Panc1 (cell line): ENCODE results near the gene CPLX1. TPM values are rescaled to one million over a fixed set of nuclear protein-coding genes. Genes with fewer than 3 reads are reported as not detected.

ENCODE experiments used
- ATAC-seq: fragments of 200-7000 bp; cut with Tn5 transposase; 2 replicates; pipeline ENCODE4 v1.9.1; 2020; ENCODE audit warnings: mild to moderate bottlenecking, moderate library complexity
- BruUV-seq: library from RNA; stranded (reverse); fragments of 400-500 nt; replicated peaks from 2 replicates; lab custom pipeline; 2021; lab: Mats Ljungman, UMichigan
- CTCF ChIA-PET: fragments of 300-600 bp; sonication (Branson Sonifier 250); formaldehyde crosslinking; loops from one replicate; lab custom pipeline; 2022; ENCODE audit warnings: antibody characterized with exemption; lab: Charles Lee
- POLR2A ChIA-PET: fragments of 300-600 bp; sonication (Branson Sonifier 250); formaldehyde crosslinking; loops from one replicate; lab custom pipeline; 2022; ENCODE audit warnings: antibody characterized with exemption; lab: Charles Lee
- DNase-seq: peaks from one replicate; pipeline ENCODE4 v3.0.0-alpha.2; 2010; ENCODE audit warnings: low read depth, low spot score
- H3K27ac ChIP-seq: 2 replicates; pipeline ENCODE4 v1.5.1; 2011; ENCODE audit warnings: mild to moderate bottlenecking, low read length, inconsistent platforms
- H3K27me3 ChIP-seq: fragments of 200-500 bp; sonication (Bioruptor generic); 2 replicates; pipeline ENCODE4 v1.6.0; 2014; ENCODE audit warnings: low read length, inconsistent platforms; ENCODE audit not compliant: control insufficient read depth, insufficient read depth
- H3K36me3 ChIP-seq: fragments of 200-500 bp; sonication (Bioruptor generic); 2 replicates; pipeline ENCODE4 v1.5.1; 2014; ENCODE audit warnings: inconsistent platforms, mild to moderate bottlenecking, low read length, moderate library complexity; ENCODE audit not compliant: control insufficient read depth, insufficient read depth
- H3K4me1 ChIP-seq: 2 replicates; pipeline ENCODE4 v1.5.1; 2011; ENCODE audit warnings: inconsistent platforms, mild to moderate bottlenecking, low read length, moderate library complexity; ENCODE audit not compliant: control insufficient read depth, insufficient read depth
- H3K4me3 ChIP-seq, 2 experiments: 2 replicates each; pipeline ENCODE4 v1.5.1; 2011 to 2012; ENCODE audit warnings: low read depth in 2 of 2, low read length in 2 of 2, mild to moderate bottlenecking in 2 of 2, inconsistent platforms in 1 of 2, moderate library complexity in 1 of 2
- H3K9me3 ChIP-seq: fragments of 200-500 bp; sonication (Bioruptor generic); 2 replicates; pipeline ENCODE4 v1.5.1; 2014; ENCODE audit warnings: low read depth, mild to moderate bottlenecking, inconsistent platforms, low read length, moderate library complexity; ENCODE audit not compliant: control insufficient read depth, insufficient read depth
- POLR2AphosphoS5 ChIP-seq: IDR thresholded peaks from 2 replicates; pipeline ENCODE4 v1.6.1; 2012; ENCODE audit warnings: mild to moderate bottlenecking, low read depth, low read length, moderate library complexity
- SIN3A ChIP-seq: IDR thresholded peaks from 2 replicates; pipeline ENCODE4 v1.6.1; 2012; ENCODE audit warnings: low read depth, mild to moderate bottlenecking, low read length, moderate library complexity, borderline replicate concordance; ENCODE audit not compliant: insufficient read depth
- TCF7L2 ChIP-seq: IDR thresholded peaks from 2 replicates; pipeline ENCODE4 v1.6.1; 2011; ENCODE audit warnings: mild to moderate bottlenecking, low read depth, low read length, inconsistent platforms
- in situ Hi-C: cut with HindIII; loops from 2 replicates; pipeline ENCODE4 v1.10.0; 2016; ENCODE audit warnings: low sequenced_read_pairs, low pct_unique_long_range_greater_than_20kb
- intact Hi-C: fragments of 100-400 bp; cut with micrococcal nuclease; formaldehyde crosslinking; loops from one replicate; pipeline ENCODE4 v1.10.0; 2022; ENCODE audit not compliant: unreplicated experiment
- total RNA-seq: library from RNA; stranded (reverse); gene quantifications from one replicate; pipeline ENCODE4 v1.2.1, GENCODE V29; 2021; ENCODE audit not compliant: unreplicated experiment
- TF ChIP-seq, protein P1 (sequence below): fragments of 450-650 bp; IDR thresholded peaks from 2 replicates; pipeline ENCODE4 v1.5.1; 2017; ENCODE audit warnings: mild to moderate bottlenecking
- TF ChIP-seq, protein P2 (sequence below), 2 experiments: IDR thresholded peaks; 2 replicates each; pipeline ENCODE4 v1.6.1; 2011 to 2012; ENCODE audit warnings: low read depth in 2 of 2, control low read depth in 1 of 2, low read length in 1 of 2, mild to moderate bottlenecking in 1 of 2, moderate library complexity in 1 of 2; ENCODE audit not compliant: insufficient read depth in 1 of 2

CPLX1 gene
- total RNA-seq, 1 experiment from 2014 or later, result 6.7 TPM

DNA sequence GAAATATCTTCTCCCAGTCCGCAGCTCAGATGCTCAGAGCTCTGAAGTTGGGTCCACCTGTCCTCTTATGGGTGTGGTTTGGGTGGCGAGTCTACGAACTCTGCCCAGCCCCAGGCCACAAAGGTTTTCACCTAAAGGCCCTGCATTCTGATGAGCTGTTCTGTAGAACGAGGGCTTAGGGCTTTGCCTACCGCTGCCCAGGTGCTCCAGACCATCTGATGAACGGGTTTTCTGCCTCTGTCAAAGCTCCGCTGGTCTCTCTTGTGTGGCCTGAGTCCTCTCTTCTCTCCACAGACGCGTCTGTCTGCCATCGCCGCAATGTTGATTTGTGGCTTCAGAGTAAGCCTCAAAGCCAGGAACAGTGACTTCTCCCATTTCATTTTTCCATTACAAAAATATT, 28.4 kb upstream of the CPLX1 start:
- DNase-seq, result no peak
- Histone ChIP-seq H3K27ac (no peak overlapping the region), H3K4me3 (no peak overlapping the region), H3K36me3 (no peaks in the 10 kb centered on the region), H3K27me3 (no peaks in the 10 kb centered on the region), H3K9me3 (no peaks in the 10 kb centered on the region), H3K4me1 (no peaks in the 10 kb centered on the region)
- in situ Hi-C loops (no loop called here), intact Hi-C loops (no loop called here)
- ChIA-PET CTCF (no interaction called here), POLR2A (no interaction called here)
- TF ChIP-seq, protein P1, sequence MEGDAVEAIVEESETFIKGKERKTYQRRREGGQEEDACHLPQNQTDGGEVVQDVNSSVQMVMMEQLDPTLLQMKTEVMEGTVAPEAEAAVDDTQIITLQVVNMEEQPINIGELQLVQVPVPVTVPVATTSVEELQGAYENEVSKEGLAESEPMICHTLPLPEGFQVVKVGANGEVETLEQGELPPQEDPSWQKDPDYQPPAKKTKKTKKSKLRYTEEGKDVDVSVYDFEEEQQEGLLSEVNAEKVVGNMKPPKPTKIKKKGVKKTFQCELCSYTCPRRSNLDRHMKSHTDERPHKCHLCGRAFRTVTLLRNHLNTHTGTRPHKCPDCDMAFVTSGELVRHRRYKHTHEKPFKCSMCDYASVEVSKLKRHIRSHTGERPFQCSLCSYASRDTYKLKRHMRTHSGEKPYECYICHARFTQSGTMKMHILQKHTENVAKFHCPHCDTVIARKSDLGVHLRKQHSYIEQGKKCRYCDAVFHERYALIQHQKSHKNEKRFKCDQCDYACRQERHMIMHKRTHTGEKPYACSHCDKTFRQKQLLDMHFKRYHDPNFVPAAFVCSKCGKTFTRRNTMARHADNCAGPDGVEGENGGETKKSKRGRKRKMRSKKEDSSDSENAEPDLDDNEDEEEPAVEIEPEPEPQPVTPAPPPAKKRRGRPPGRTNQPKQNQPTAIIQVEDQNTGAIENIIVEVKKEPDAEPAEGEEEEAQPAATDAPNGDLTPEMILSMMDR, result no peak
- TF ChIP-seq TCF7L2 (no peak), POLR2AphosphoS5 (no peak), SIN3A (no peak)
- TF ChIP-seq, protein P2, sequence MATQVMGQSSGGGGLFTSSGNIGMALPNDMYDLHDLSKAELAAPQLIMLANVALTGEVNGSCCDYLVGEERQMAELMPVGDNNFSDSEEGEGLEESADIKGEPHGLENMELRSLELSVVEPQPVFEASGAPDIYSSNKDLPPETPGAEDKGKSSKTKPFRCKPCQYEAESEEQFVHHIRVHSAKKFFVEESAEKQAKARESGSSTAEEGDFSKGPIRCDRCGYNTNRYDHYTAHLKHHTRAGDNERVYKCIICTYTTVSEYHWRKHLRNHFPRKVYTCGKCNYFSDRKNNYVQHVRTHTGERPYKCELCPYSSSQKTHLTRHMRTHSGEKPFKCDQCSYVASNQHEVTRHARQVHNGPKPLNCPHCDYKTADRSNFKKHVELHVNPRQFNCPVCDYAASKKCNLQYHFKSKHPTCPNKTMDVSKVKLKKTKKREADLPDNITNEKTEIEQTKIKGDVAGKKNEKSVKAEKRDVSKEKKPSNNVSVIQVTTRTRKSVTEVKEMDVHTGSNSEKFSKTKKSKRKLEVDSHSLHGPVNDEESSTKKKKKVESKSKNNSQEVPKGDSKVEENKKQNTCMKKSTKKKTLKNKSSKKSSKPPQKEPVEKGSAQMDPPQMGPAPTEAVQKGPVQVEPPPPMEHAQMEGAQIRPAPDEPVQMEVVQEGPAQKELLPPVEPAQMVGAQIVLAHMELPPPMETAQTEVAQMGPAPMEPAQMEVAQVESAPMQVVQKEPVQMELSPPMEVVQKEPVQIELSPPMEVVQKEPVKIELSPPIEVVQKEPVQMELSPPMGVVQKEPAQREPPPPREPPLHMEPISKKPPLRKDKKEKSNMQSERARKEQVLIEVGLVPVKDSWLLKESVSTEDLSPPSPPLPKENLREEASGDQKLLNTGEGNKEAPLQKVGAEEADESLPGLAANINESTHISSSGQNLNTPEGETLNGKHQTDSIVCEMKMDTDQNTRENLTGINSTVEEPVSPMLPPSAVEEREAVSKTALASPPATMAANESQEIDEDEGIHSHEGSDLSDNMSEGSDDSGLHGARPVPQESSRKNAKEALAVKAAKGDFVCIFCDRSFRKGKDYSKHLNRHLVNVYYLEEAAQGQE (IDR thresholded peaks at IDR 0.05; ENCODE audit: insufficient read depth in 1 of 2, low read depth in 2 of 2, low read length in 1 of 2), result no peak
- no TSS peak for BruUV-seq
- ATAC-seq, result no peak

DNA sequence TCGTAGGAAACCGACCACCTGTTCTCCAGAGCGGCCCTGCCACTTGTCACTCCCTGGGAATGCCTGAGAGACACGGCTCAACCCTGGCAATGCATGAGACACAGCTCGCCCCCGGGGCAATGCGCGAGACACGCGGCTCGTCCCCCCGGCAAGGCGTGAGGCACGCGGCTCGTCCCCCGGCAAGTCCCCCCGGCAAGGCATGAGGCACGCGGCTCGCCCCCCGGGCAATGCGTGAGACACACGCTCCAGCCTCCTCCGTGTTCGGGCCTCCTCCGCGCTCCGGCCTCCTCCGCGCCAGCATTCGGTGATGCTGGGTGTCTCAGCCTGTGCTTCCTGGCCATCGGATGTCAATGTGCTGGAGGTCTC, 27.5 kb upstream of the CPLX1 start:
- H3K9me3 ChIP-seq, result no peaks in the 10 kb centered on the region
- H3K27me3 ChIP-seq, result no peaks in the 10 kb centered on the region
- H3K4me3 ChIP-seq, result no peak overlapping the region
- no peak for DNase-seq
- ChIA-PET CTCF (no interaction called here), POLR2A (no interaction called here)
- H3K27ac ChIP-seq, result no peak overlapping the region
- H3K36me3 ChIP-seq, result no peaks in the 10 kb centered on the region
- H3K4me1 ChIP-seq, result no peaks in the 10 kb centered on the region
- TF ChIP-seq, protein P1, result no peak
- TF ChIP-seq, protein P2 (IDR thresholded peaks at IDR 0.05; ENCODE audit: insufficient read depth in 1 of 2, low read depth in 2 of 2, low read length in 1 of 2), result no peak
- TF ChIP-seq SIN3A (no peak), POLR2AphosphoS5 (no peak), TCF7L2 (no peak)
- intact Hi-C loops, result no loop called here
- no TSS peak for BruUV-seq
- in situ Hi-C loops, result no loop called here
- ATAC-seq, result no peak
